Measurements from ENCODE around the gene RGS19.

RGS19 gene

DNA sequence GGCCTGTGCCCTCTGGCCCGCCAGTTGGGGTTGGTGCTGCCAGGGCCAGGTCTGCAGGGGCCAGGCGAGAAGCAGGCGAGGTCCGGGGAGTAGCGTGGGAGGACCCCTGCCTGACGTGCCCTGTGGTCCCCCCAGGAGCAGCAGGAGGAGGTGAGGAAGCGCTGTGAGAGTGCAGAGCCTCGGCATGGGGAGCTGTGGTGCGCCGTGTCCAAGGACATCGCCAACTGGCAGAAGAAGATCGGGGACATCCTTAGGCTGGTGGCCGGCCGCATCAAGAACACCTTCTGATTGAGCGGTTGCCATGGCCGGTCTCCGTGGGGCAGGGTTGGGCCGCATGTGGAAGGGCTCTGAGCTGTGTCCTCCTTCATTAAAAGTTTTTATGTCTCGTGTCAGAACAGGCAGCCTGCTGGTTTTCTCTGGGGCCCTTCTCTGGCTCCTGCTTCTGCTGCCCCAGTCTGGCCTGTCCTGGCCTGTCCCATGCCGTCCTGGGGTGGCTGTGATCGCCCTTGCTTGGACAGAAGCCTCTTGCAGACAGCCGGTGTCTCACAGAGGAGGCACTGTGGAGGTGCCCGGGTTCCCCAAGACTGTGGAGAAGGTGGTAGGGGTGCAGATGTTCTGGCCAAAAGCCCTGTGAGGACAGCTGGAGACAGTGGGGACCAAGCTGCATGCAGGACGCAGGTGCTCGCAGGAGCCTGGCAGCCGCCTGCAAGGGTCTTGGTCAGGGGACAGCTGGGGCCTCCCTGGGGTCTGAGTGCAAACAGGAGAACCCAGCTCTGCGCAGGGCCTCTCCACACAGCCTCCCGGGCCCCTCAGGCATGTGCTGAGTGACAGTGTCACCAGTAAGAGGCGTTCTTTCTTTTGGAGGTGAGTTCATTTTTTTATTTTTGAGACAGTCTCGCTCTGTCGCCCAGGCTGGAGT is 46.4 kb downstream of the RGS19 start:
- no peak for DNase-seq

DNA sequence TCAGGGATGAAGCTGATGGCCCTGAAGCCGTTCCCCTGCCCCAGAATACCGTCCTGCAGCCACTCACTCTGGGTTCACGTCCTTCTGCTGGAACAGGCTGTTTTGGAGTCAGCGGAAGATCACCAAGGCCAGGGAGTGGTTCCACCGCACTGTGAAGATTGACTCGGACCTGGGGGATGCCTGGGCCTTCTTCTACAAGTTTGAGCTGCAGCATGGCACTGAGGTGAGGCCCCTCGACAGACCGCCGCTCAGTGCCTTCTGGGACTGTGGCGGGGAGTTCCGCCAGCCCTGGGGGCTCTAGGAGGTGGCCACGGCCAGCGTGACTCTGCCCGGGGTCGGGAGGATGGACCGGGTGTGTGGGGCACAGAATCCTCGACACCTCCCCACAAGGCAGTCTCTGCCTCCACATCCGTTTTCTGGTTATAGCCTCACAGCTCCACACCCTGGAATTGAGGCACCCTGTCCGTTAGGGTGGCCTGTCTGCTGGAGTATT is 47.5 kb downstream of the RGS19 start:
- DNase-seq = no peak

DNA sequence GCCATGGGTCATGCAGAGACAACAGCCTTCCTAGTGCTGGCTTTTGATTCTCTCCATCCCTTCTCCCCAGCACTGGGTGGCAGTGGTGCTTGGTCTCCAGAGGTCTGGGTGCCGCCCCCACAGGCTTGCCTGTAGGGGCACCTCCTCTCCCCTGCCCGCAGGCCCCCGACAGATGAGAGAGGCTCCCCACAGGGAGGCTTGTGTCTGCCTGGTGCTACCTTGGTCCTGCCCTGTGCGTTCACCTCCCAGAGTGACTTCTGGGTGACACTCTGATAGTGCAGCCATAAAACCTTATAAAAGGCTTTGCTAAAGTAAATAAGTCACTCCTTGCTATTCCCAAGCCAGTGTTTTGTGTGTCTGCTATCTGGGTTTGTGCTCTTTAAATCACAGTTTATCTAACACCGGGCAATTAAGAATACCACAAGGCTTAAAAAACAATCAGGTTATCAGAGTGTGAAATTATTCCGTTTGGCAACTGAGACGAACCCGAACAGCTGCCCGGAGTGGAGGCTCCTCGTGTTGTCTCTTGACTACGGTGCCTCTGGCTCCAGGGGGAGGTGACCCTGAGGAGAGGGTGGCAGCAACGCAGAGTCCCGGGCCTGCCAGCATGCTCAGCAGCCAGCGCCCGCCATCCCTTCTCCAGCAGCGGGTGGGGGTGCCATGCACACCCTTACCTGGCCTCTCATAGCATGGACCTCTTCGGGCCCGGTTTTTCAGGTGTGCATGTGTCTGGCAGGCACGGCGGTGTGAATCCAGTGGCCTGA is 48.8 kb downstream of the RGS19 start:
- DNase-seq = no peak

DNA sequence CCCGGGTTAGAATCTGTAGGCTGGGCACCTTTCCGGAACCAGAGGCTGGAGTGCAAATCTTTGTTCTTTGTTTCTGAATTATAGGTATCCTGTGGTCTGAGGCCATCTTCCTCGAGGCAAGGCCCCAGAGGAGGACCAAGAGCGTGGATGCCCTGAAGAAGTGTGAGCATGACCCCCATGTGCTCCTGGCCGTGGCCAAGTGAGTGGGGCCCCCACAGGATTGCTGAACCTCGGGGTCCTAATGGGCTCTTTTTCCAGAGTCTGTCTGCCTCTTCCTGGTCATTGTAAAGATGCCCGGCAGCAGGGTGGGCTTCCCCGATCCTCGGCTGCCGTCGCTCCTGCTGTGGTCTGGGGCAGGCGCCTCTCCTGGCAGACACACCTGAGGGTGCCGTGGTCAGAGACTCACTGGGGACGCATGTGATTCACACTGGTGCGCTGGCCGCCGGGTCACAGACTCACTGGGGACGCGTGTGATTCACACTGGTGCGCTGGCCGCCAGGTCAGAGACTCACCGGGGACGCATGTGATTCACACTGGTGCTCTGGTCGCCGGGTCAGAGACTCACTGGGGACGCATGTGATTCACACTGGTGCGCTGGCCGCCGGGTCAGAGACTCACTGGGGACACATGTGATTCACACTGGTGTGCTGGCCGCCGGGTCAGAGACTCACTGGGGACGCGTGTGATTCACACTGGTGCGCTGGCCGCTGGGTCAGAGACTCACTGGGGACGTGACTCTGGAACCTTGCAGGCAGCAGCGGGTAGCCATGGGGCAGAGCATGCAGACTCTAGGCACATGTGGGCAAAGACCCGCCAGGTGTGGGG is 49.8 kb downstream of the RGS19 start:
- no peak for DNase-seq

DNA sequence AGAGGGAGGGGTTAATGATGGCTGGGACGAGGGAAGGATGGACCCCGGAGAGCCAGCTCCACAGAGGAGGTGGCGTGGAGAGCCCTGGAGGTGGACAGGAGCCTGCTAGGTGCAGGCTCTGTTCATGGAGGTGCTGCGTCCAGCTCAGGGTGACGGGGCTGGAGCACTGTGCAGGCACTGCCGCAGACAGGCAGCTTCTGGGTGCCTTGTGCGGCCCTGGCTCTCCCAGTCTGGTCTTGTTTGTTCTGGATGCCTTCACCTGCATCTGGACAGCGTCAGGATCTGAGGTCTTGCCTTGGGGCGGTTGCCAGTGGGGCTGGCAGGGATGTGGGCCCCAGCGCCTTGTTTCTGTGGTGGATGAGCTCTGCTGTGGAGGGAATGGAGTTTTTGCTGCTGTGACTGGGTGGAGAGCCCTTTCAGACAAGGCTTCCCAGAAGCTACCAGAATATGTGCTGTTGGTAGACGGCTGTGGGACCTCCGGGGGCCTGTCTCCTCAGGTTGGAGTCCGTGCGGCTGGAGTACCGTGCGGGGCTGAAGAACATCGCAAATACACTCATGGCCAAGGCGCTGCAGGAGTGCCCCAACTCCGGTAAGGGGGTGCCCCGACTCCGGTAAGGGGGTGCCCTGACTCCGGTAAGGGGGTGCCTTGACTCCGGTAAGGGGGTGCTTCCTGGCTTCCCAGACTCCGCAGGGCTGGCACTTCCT is 51.2 kb downstream of the RGS19 start:
- DNase-seq = no peak

DNA sequence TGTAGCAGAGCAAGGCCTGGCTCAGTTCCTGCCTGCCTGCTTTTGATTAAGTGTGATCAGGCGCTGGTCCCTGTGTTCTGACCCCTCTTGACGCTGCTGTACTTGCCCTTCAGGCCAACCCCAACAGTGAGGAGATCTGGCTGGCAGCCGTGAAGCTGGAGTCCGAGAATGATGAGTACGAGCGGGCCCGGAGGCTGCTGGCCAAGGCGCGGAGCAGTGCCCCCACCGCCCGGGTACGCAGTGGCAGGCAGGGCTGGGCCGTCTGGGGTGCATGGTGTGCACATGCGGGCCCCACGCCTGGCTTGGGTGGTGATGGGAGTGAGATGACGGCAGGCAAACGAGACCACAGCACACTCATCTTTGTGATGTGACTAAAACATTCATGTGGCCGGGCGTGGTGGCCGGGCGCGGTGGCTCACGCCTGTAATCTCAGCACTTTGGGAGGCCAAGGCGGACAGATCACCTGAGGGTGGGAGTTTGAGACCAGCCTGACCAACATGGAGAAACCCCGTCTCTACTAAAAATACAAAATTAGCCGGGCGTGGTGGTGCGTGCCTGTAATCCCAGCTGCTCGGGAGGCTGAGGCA is 53.4 kb downstream of the RGS19 start:
- no peak for DNase-seq

DNA sequence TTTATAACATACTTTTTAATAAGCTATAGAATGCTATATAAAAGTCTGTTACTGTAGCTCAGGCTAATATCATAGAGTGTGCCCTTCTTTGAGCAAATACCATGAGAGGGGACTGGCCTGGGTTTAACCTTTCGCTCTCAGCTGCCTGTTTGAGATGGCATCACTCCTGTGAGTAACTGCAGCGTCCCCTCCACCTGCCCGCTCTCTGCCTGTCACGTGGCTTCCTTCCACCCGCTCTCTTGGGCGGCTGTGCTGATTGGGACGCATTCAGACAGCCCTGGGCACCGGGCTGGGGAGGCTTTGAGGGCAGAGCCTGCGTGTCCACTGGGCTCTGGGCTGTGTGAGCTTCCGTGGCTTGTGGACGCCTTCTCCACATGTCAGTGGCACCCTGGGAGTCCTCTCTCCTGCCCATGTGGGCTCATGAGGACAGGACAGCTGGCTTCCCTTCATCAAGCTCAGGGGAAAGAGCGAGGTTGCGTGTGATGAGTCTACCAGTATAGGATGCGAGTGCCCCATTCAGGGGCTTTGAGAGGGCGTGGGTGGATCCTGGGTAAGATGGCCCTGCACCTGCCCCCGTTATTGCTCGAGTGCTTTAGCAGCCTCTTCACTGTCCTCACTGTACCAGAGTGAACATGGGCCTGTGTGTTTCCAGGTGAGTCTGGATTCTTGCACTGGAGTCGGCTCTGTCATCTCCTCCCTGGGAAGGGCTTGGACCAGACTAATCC is 54.1 kb downstream of the RGS19 start:
- DNase-seq = no peak

DNA sequence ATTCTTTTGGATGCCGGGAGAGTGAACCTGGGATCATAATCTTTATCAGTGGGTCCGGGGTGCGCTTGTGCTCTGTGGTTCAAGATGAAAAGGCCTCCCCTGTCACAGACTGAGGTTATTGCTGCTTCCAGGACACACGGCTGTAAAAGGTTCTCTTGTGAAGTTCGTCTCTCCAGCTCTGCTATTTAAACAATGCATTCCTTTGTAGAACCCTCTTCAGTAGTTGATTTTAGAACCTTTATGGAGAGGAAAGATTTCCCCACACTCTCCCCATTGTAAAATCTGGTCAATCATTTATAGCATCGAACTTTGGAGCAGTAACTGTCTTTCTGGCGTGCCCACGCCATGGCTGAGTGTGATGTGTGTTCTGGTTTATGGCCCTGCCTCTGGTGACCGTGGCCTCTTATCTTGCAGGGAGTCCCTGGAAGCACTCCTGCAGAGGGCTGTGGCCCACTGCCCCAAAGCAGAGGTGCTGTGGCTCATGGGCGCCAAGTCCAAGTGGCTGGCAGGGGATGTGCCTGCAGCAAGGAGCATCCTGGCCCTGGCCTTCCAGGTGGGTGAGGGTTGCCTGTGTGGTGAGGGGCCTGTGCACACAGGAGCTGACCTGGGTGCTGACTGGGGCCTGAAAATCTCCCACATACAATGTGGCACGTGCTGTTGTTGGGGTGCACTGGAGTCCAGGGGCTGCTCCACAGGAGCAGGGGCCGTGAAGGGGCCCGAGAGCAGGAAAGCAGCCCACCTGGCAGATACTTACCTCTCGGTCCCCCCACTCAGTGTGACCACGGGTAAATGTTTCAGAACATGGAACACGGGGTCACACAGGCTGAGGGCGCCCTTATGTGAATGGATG is 55.0 kb downstream of the RGS19 start:
- no peak for DNase-seq

DNA sequence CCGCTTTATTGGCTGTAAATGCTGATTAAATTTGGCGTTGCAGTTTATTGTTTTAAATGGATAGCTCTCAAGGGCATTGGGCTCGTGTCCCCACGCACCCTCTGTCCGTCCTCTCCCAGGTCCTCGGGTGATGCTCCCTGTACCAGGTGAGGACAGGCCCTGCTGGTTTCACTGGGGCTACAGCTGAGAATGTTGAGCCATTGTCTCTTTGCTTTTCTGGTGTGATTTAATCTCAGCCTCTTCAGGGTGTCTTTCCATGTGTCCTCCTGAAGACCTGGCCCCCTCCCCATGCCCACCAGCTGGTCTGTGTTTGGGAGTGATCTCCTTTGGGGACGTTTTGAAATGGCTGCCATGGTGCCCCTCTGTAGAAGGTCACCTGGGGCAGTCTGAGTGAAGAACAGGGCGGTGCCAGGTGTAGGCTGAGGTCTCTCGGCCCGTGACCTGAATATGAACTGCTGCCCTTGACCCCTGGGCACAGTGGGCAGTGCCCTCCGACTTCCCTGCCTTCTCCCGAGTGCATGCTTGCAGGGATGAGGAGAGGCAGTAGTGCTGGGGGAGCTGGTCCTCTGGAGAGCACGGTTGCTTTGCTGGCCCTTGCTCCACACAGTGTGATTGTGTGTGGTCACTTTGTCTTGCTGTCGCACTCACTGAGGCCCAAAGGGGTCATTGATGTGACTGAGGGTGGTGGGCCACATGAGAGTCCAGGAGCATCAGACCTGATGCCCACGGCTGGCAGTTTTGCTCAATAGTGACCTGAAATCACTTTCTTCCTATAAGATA is 55.8 kb downstream of the RGS19 start:
- DNase-seq = no peak

Data from SHP77 treated with DMSO at 0.1 percent for 48 hours (cell line).